ENCODE measurements around the gene RAPGEF2. TPM values are rescaled to one million over a fixed set of nuclear protein-coding genes. Genes with fewer than 3 reads are reported as not detected.

The RAPGEF2 gene
- polyA plus RNA-seq, 1 experiment: 19.6 TPM

DNA sequence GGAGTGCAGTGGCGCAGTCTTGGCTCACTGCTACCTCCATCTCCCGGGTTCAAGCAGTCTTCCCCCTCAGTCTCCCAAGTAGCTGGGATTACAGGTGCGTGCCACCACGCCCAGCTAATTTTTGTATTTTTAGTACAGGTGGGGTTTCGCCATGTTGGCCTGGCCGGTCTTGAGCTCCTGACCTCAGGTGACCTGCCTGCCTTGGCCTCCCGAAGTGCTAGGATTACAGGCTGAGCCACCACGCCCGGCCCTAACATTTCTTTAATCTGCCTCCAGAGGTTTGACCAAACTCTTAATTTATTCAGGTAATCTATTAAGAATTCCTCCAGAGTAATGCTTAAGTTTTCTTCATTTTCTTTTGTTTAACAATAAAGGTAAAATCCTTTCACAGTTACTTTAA, 171.0 kb downstream of the RAPGEF2 start:
- Histone ChIP-seq H3K36me3 (ENCODE audit: control insufficient read depth, insufficient read depth, low read length) (no peaks in the 10 kb centered on the region), H3K4me3 (ENCODE audit: low read depth, low read length) (no peak overlapping the region), H3K27me3 (ENCODE audit: control insufficient read depth, insufficient read depth, low read length) (no peaks in the 10 kb centered on the region)
- ChIA-PET CTCF (interaction anchor here (0.6 kb wide), 1 partner anchor 191 kb away, joined by 3 read pairs; no protein-coding TSS in a partner anchor), POLR2A (no interaction called here)
- no peak for DNase-seq (ENCODE audit: low read depth)
- TF ChIP-seq, protein P1, sequence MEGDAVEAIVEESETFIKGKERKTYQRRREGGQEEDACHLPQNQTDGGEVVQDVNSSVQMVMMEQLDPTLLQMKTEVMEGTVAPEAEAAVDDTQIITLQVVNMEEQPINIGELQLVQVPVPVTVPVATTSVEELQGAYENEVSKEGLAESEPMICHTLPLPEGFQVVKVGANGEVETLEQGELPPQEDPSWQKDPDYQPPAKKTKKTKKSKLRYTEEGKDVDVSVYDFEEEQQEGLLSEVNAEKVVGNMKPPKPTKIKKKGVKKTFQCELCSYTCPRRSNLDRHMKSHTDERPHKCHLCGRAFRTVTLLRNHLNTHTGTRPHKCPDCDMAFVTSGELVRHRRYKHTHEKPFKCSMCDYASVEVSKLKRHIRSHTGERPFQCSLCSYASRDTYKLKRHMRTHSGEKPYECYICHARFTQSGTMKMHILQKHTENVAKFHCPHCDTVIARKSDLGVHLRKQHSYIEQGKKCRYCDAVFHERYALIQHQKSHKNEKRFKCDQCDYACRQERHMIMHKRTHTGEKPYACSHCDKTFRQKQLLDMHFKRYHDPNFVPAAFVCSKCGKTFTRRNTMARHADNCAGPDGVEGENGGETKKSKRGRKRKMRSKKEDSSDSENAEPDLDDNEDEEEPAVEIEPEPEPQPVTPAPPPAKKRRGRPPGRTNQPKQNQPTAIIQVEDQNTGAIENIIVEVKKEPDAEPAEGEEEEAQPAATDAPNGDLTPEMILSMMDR (IDR thresholded peaks at IDR 0.05; ENCODE audit: insufficient read depth, low read depth, low read length): no peak

DNA sequence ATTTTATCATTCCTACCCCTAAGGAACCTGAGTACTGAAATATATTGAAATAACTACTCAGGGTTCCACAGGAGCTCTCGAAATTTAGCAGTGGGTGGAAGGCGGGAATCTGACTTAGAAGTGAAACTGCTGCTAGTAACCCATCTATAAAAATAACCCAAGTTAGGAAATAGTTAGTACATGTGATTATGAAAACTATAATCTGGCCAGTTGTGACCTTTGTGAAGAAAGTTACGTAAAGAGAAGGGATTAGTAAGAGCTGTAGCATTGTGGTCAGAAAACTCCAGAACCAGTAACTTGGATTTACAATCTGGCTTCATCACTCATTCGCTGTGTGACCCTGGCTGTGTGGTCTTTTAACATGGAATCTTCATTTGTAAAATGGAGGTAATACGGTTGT, 175.5 kb downstream of the RAPGEF2 start:
- CTCF ChIA-PET: no interaction called here

DNA sequence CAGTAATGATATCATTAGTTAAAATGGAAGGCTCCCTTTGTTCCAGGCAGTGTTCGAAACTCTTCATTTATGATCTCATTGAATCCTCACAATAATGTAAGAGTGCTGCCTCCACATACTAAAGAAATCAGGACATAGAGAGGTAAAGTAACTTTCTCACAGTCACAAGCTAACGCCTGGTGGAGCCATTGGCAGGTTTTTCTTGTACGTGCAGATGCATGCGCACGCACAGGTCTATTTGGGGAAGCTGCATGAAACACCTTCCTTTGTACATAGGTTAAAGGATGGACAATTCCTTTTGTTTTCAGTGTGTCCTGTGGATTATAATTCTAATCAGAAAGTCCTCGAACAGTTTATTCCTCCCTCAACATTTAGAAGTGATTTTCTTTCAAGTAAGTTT, 176.2 kb downstream of the RAPGEF2 start:
- ChIA-PET POLR2A (no interaction called here), CTCF (no interaction called here)
- Histone ChIP-seq H3K4me3 (ENCODE audit: low read depth, low read length) (no peak overlapping the region), H3K36me3 (ENCODE audit: control insufficient read depth, insufficient read depth, low read length) (no peaks in the 10 kb centered on the region), H3K27me3 (ENCODE audit: control insufficient read depth, insufficient read depth, low read length) (no peaks in the 10 kb centered on the region)
- no peak for DNase-seq (ENCODE audit: low read depth)
- TF ChIP-seq, protein P1 (IDR thresholded peaks at IDR 0.05; ENCODE audit: insufficient read depth, low read depth, low read length): no peak

More for the DNA sequence above, 175.5 kb downstream of the RAPGEF2 start:
- Histone ChIP-seq H3K4me3 (ENCODE audit: low read depth, low read length) (no peak overlapping the region), H3K36me3 (ENCODE audit: control insufficient read depth, insufficient read depth, low read length) (no peaks in the 10 kb centered on the region), H3K27me3 (ENCODE audit: control insufficient read depth, insufficient read depth, low read length) (no peaks in the 10 kb centered on the region)
- POLR2A ChIA-PET: no interaction called here
- DNase-seq (ENCODE audit: low read depth): no peak
- TF ChIP-seq, protein P1 (IDR thresholded peaks at IDR 0.05; ENCODE audit: insufficient read depth, low read depth, low read length): no peak

DNA sequence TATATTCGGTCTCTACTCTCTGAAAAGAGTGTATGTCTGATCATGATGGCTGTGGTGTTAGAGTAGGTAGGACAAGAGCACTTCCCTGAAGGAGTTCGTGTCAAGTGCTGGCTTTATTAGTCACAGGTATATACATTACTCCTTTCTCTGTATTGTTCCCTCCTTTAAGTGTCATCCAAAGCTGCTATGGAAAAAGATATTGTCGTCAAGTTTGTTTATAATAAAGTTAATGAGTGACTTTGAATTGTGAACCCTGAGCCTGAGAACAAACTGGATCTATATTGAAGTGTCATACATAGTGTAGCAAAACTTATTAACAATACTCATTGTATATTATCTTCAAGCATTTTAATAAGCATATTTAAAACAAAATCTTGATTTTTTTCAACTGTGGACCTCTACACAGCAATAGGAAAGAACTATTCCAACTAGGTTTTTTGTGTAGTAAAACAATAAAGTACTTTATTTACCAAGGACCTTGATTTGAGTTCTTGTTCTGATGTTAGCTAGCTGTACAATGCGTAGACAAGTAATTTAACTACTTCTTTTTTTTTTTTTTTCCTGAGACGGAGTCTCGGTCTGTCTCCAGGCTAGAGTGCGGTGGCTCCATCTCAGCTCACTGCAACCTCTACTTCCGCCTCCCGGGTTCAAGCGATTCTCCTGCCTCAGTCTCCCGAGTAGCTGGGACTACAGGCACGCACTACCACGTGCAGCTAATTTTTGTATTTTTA, 177.7 kb downstream of the RAPGEF2 start:
- Histone ChIP-seq H3K4me3 (ENCODE audit: low read depth, low read length) (no peak overlapping the region), H3K36me3 (ENCODE audit: control insufficient read depth, insufficient read depth, low read length) (no peaks in the 10 kb centered on the region), H3K27me3 (ENCODE audit: control insufficient read depth, insufficient read depth, low read length) (no peaks in the 10 kb centered on the region)
- no peak for DNase-seq (ENCODE audit: low read depth)
- ChIA-PET POLR2A (interaction anchor here (0.6 kb wide), 1 partner anchor 68 kb away, joined by 5 read pairs; no protein-coding TSS in a partner anchor), CTCF (interaction anchor here (0.6 kb wide), 1 partner anchor 924 kb away, joined by 3 read pairs; no protein-coding TSS in a partner anchor)
- TF ChIP-seq, protein P1 (IDR thresholded peaks at IDR 0.05; ENCODE audit: insufficient read depth, low read depth, low read length): no peak

DNA sequence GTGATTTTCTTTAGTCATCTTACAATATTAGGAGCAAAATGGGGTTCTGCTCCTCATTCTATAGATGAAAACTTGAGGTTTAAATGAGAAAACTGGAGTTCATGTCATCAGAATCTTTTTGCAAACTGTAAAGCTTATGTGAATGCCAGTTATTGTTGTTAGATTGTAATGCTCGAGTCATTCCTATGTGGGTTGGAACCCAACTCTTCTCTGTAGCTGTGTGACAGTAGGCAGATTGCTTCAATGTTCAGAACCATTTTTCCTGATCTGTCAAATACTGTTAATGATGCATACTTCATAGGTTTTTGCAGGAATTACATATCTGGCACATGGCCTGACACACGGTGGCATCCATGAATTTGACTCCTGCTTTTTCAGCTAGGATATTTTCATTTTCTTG, 178.9 kb downstream of the RAPGEF2 start:
- H3K27me3 ChIP-seq (ENCODE audit: control insufficient read depth, insufficient read depth, low read length): no peaks in the 10 kb centered on the region
- H3K4me3 ChIP-seq (ENCODE audit: low read depth, low read length): no peak overlapping the region
- POLR2A ChIA-PET: interaction anchor here (1.1 kb wide), 1 partner anchor 14 kb away, joined by 4 read pairs; no protein-coding TSS in a partner anchor
- H3K36me3 ChIP-seq (ENCODE audit: control insufficient read depth, insufficient read depth, low read length): no peaks in the 10 kb centered on the region
- CTCF ChIA-PET: interaction anchor here (1.2 kb wide), 1 partner anchor 15 kb away, joined by 5 read pairs; no protein-coding TSS in a partner anchor
- TF ChIP-seq, protein P1 (IDR thresholded peaks at IDR 0.05; ENCODE audit: insufficient read depth, low read depth, low read length): no peak
- DNase-seq (ENCODE audit: low read depth): no peak
